Measurements from ENCODE around the gene SETD5.

Gene SETD5

DNA sequence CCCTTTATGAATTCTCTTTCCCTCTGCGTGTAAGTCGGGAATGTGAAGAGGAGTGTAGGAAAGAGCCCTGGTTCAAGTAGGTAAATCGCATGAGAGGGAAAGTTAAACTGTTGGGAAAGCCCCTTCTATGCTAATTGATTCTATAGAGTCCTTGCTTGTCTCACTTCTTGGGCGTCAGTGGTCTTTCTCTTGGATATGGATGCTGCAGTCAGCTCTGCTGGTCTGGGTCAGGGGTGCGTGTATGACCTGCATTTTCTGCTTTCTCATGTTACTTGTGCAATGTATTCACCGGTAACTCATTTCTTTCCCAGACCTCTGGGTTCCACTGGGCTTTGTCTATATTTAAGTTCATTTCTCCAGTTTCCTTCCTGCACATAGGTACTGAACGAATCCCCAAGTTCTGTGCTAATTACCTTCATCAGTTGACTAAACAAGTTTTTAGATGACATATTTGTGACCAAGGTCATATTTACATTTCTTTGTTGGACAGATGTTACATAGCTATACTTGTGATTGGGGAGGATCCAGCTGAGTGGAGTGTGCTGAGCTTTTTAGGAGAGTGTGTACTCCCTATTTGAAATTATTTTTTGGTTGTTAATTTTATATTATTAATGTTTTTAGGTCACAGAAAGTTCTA, 1.4 kb downstream of the SETD5 start:
- H3K9me3 ChIP-seq (ENCODE audit: control insufficient read depth, insufficient read depth, low read length), result no peaks in the 10 kb centered on the region
- peaks cover 36% of the 10 kb centered on the region for H3K4me1 ChIP-seq (ENCODE audit: insufficient read depth, low read length)
- H3K9ac ChIP-seq (ENCODE audit: low read depth, low read length), result peak overlapping the region; percentile 87
- peaks cover 11% of the 10 kb centered on the region; the same call in 1 of the 2 replicates for H3K36me3 ChIP-seq (ENCODE audit: insufficient read depth, low read length)

DNA sequence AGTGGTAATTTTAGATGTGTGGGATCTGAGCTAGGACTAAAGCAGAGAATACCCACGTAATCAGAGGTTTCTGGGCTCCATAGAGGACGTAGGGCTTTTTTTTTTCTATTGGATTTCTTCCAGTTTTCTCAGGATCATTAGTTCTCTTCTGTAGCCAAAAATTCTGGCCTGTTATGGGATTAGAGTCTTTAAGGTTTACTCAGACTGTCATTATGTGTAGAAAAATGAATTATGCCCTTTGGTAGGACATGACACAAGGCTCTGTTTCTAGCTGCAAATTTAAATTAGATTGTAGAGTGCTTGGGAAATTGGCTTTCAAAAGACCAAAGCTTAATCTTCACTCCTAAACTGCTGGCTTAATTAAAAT, 1.9 kb downstream of the SETD5 start:
- H3K36me3 ChIP-seq (ENCODE audit: insufficient read depth, low read length), result peaks cover 11% of the 10 kb centered on the region; the same call in 1 of the 2 replicates
- peaks cover 40% of the 10 kb centered on the region for H3K4me1 ChIP-seq (ENCODE audit: insufficient read depth, low read length)
- no peaks in the 10 kb centered on the region for H3K9me3 ChIP-seq (ENCODE audit: control insufficient read depth, insufficient read depth, low read length)
- H3K9ac ChIP-seq (ENCODE audit: low read depth, low read length), result peak overlapping the region; percentile 87

DNA sequence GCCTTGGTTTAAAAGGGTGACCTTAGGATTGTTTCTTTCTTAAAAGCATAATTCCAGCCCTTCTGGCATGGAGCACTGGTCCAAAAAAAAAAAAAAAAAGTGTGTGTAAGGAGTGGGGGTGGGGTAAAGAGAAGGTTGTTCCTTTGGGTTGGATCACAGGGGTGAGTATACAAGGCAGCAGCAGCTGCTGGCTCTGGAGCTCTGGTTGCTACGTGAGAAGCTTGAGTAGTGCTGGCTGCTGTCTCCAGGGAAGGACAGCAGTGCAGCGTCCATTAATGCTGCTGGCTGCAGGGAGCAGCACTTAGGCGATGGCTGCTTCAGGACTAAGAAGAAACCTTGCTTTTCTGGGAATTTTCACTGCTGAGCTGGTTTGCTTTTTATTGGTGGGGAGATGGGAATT, 2.3 kb downstream of the SETD5 start:
- Histone ChIP-seq H3K4me1 (ENCODE audit: insufficient read depth, low read length) (peaks cover 41% of the 10 kb centered on the region), H3K9ac (ENCODE audit: low read depth, low read length) (peak overlapping the region; percentile 87), H3K36me3 (ENCODE audit: insufficient read depth, low read length) (peaks cover 7% of the 10 kb centered on the region; the same call in 1 of the 2 replicates), H3K9me3 (ENCODE audit: control insufficient read depth, insufficient read depth, low read length) (no peaks in the 10 kb centered on the region)

DNA sequence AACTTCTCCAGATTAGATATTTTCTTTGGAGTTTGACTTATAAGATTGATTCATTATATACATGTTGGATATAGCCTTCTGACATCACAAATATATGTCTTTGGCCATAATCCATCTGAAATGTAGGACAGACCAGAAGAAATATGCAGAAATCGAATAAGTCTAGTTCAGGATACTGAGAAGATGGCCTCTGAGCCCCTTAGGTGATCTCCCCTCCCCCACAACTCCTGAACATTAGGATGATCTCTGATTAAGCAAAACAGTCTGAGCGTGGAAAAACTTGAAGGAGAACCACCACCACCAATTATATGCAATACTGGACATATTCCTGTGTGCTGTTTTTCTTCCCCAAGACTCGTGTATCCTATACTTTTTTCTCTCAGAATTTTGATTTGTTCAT, 3.2 kb downstream of the SETD5 start:
- H3K36me3 ChIP-seq (ENCODE audit: insufficient read depth, low read length), result no peaks in the 10 kb centered on the region
- H3K9me3 ChIP-seq (ENCODE audit: control insufficient read depth, insufficient read depth, low read length), result no peaks in the 10 kb centered on the region
- H3K4me1 ChIP-seq (ENCODE audit: insufficient read depth, low read length), result peaks cover 37% of the 10 kb centered on the region
- peak overlapping the region; percentile 16 for H3K9ac ChIP-seq (ENCODE audit: low read depth, low read length)

DNA sequence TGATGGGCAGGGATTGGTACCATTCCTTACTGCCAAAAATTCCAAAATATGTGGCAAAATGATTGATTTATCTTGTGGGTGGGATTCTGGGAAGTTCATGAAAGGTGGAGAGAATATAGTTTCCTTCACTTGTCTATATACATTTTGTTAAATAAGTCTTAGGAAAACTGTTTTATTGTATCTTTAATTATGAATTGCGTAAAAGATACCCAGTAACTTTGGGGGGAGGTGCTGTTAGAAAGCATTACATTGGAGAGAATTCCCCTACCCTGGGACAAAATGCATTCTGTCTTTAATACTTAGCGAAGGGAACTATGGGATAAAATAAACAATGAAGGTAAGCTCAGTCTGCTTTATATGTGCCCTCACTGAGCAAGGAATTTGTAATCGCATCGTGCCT, 4.6 kb downstream of the SETD5 start:
- peak overlapping the region; percentile 6 for H3K9ac ChIP-seq (ENCODE audit: low read depth, low read length)
- H3K9me3 ChIP-seq (ENCODE audit: control insufficient read depth, insufficient read depth, low read length), result no peaks in the 10 kb centered on the region
- H3K4me1 ChIP-seq (ENCODE audit: insufficient read depth, low read length), result peaks cover 37% of the 10 kb centered on the region
- no peaks in the 10 kb centered on the region for H3K36me3 ChIP-seq (ENCODE audit: insufficient read depth, low read length)

DNA sequence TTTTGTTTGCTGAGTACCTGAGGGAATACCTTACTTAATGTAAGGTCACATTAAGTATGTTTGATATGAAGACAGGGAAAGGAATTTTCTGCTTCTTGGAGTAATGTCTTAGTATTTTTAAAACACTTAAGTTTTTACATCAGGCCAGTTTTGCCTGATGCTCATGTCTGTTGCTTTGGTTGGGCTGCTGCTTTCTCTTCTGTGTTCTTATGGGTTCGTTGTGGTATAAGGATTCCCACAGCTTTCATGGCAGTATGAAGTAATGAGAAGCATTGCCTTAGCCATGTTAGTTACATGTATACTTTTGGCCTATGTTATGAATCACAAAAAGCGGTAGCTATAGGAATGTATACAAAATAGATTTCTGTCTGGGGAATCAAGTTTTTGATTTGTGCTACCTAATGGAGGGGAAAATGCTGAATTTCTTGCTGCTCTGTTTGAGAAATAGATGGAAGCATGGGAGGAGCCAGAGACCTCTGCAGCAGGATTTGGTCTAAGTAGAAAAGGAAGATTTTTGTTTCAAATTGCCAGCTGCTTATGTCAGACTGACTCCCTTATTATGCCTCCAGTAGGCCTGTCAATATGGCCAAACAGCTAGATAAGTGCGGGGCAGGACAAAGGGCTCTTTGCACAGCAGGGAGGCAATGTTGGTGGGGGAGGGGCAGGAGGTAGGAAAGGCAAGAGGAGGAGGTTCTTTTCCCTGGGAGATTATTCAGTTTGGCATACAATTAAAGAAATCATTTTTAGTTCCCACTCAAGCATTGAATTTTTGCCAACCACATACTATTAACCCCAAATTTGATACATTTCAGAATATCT, 5.2 kb downstream of the SETD5 start:
- no peaks in the 10 kb centered on the region for H3K9me3 ChIP-seq (ENCODE audit: control insufficient read depth, insufficient read depth, low read length)

DNA sequence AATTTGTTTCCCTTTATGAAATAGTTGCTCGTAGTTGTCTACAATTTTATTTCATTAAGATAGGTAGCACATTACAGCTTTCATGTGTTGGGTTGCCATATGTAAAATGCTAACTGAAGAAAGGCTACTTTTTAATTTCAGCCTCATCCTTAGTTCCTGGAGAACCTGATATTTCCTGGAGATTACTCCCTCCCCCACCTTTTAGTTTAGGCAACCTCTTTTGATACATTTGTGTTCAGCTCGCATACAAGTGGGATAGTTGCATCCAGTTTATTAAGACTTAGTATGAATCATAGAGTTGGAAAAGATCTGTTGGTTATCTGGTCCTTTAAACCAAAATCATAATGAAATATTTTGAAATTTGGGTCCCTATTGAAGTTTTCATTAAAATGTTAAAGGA, 6.0 kb downstream of the SETD5 start:
- H3K4me1 ChIP-seq (ENCODE audit: insufficient read depth, low read length), result peaks cover 37% of the 10 kb centered on the region
- H3K36me3 ChIP-seq (ENCODE audit: insufficient read depth, low read length), result no peaks in the 10 kb centered on the region
- H3K9ac ChIP-seq (ENCODE audit: low read depth, low read length), result peak overlapping the region; percentile 18; the same call in 1 of the 2 replicates
- no peaks in the 10 kb centered on the region for H3K9me3 ChIP-seq (ENCODE audit: control insufficient read depth, insufficient read depth, low read length)

More for the DNA sequence above, 5.2 kb downstream of the SETD5 start:
- Histone ChIP-seq H3K4me1 (ENCODE audit: insufficient read depth, low read length) (peaks cover 37% of the 10 kb centered on the region), H3K9ac (ENCODE audit: low read depth, low read length) (peak overlapping the region; percentile 18), H3K36me3 (ENCODE audit: insufficient read depth, low read length) (no peaks in the 10 kb centered on the region)

DNA sequence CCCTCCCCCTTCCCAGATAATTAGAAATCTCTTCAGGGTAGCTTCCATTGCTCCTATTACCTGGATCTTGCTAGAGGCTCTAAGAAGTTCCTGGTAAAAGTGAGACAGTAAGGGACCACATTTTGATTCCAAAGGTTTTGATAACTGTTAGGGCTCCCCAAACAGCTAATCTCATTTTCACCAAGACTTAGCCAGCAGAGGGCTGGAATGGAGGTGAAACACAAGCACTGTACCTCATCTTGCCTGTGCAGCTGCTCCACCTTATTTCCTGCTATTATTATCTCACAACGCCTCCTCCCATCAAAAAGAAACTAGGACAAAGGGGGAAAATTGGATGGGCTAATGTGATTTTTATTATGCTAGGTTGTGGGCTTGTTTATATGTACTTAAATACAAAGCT, 7.3 kb downstream of the SETD5 start:
- H3K4me1 ChIP-seq (ENCODE audit: insufficient read depth, low read length), result peaks cover 37% of the 10 kb centered on the region

DNA sequence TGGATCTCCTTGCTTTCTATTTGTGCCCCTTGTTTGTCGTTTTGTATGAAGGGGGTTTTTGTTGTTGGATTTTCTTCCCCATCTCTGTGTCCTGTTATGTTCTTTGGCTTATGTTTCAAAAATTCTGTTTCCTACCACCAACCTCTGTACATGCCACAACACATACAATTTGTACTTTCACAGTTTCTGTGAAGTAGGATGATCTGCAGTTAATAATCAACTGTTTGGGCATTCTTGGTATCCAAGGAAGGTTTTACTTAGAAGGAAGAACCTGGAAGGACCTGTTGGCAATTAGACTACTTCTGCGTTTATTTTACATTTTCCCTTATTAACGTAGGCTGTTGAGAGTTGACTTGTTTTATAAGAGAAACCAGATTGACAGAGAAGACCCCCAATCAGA, 8.3 kb downstream of the SETD5 start:
- Histone ChIP-seq H3K36me3 (ENCODE audit: insufficient read depth, low read length) (no peaks in the 10 kb centered on the region), H3K9ac (ENCODE audit: low read depth, low read length) (no peak overlapping the region), H3K9me3 (ENCODE audit: control insufficient read depth, insufficient read depth, low read length) (no peaks in the 10 kb centered on the region), H3K4me1 (ENCODE audit: insufficient read depth, low read length) (peaks cover 32% of the 10 kb centered on the region)

More for the DNA sequence above, 7.3 kb downstream of the SETD5 start:
- no peaks in the 10 kb centered on the region for H3K9me3 ChIP-seq (ENCODE audit: control insufficient read depth, insufficient read depth, low read length)
- no peaks in the 10 kb centered on the region for H3K36me3 ChIP-seq (ENCODE audit: insufficient read depth, low read length)
- no peak overlapping the region for H3K9ac ChIP-seq (ENCODE audit: low read depth, low read length)

DNA sequence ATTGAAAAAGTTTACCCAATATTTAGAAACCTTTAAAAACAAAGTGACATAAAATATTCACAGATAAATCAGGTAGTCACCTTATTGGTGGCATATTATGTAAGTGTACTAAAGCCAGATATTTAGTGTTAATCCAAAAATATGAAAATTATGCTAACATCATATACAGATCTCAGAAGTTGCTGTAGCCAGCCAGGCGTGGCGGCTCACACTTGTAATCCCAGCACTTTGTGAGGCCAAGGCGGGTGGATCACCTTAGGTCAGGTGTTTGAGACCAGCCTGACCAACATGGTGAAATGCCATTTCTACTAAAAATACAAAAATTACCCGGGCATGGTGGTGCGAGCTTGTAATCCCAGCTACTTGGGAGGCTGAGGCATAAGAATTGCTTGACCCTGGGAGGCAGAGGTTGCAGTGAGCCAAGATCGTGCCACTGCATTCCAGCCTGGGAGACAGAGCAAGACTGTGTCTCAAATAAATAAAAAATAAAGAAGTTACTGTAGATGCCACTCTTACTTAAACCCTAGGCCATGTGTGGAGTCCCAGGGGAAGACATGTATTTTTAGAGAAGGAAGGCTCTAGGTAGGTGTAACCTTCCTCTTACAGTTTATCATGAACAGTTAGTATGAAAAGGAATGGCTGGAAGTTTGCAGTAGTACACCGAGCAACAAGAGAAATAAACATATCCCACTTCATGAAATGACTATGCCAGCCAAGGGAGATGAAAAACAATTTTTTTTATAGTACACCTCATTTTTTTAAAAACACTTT, 9.6 kb downstream of the SETD5 start:
- H3K4me1 ChIP-seq (ENCODE audit: insufficient read depth, low read length), result peaks cover 22% of the 10 kb centered on the region
- H3K9ac ChIP-seq (ENCODE audit: low read depth, low read length), result no peak overlapping the region
- H3K36me3 ChIP-seq (ENCODE audit: insufficient read depth, low read length), result no peaks in the 10 kb centered on the region
- H3K9me3 ChIP-seq (ENCODE audit: control insufficient read depth, insufficient read depth, low read length), result no peaks in the 10 kb centered on the region

DNA sequence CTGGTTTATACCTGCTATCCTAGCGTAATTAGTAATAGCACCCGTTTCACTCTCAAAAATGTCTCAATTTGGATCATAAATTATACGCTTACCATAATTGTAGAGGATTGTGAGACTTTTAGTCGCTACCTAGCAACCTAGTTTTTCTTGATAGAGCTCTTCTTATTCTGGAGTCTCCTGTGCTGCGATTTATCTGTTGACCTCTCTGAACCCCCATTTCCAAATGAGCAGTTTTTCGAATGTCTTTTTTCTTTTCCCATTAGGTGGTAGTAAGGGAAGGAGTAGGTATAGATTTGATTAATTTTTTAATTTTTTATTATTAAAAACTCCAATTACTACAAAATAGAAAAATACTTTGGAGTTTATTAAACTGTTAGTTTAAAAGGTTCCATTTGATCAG, 10.6 kb downstream of the SETD5 start:
- Histone ChIP-seq H3K36me3 (ENCODE audit: insufficient read depth, low read length) (no peaks in the 10 kb centered on the region), H3K9ac (ENCODE audit: low read depth, low read length) (no peak overlapping the region), H3K4me1 (ENCODE audit: insufficient read depth, low read length) (peaks cover 16% of the 10 kb centered on the region), H3K9me3 (ENCODE audit: control insufficient read depth, insufficient read depth, low read length) (no peaks in the 10 kb centered on the region)

DNA sequence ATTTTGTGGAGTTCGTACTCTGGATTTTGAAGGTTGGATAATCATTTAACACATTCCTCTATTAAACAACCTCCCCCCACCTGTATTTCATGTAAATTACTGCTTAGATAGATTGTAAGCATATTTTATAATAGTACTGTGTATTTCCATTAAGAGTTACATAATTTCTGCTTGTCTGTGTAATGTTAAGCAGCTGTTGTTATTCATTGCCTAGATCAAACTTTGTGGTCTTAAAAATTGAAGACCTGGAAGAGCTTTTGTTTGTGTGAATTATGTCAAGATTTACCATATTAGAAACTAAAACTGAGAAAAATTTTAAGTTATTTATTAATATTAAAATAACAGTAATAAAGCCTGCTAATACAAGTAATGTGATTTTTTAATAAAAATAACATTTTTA, 11.1 kb downstream of the SETD5 start:
- Histone ChIP-seq H3K9me3 (ENCODE audit: control insufficient read depth, insufficient read depth, low read length) (no peaks in the 10 kb centered on the region), H3K9ac (ENCODE audit: low read depth, low read length) (no peak overlapping the region), H3K4me1 (ENCODE audit: insufficient read depth, low read length) (peaks cover 11% of the 10 kb centered on the region), H3K36me3 (ENCODE audit: insufficient read depth, low read length) (no peaks in the 10 kb centered on the region)

DNA sequence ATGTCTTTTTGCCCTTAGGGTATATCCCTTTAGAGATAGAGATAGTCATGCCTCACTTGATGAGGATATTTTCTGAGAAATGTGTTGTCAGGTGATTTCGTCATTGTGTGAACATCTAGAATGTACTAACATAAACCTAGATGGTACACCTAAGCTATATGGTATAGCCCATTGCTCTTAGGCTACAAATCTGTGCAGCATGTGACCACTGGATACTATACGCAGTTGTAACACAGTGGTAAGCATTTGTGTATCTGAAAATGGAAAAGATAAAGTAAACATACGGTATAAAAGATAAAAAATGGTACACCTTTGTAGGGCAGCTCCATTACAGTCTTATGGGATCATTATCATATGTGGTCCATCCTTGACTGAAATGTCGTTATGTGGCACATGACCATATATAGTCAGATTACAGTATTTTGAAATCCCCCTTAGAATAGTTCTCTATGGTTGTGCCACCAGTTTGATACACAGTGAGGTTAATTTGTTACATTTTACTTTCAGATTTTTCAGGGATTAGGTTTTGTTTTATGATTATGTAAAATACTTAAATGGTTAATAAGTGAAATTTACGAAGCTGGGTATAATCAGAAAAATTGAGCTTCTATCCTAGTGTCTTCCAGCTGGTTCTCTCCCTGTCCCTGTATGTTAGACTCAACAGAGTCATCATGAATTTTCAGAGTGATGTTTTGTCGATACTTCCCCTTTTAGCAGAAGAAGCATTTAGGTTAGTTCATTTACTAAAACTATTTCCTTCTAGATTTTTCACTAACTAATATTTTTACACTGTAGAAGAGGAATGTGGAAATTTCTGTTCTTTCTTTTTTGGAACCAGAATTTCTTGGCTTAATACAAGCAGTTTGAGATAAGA, 12.8 kb downstream of the SETD5 start:
- H3K36me3 ChIP-seq (ENCODE audit: insufficient read depth, low read length), result peaks cover 4% of the 10 kb centered on the region; the same call in 1 of the 2 replicates
- no peaks in the 10 kb centered on the region; the same call in none of the 2 replicates for H3K4me1 ChIP-seq (ENCODE audit: insufficient read depth, low read length)
- H3K9me3 ChIP-seq (ENCODE audit: control insufficient read depth, insufficient read depth, low read length), result no peaks in the 10 kb centered on the region
- H3K9ac ChIP-seq (ENCODE audit: low read depth, low read length), result no peak overlapping the region

DNA sequence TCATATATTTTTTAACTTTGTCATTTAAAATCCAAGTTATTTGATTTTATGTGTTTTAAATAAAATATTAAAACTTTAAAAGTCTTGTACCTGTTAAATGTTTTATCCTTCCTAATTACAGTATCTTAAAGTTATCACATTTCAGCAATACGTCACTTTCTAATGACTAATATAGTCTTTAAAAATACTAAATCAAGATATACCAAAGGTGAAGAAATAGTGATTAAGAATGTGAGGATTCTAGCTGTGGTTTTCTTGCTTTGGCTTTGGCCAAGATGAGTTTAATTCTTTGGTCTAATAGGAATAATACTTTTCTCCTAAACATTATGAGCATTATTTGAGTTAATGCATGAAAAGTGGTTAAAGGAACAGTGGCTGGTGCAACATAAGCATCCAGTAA, 13.9 kb downstream of the SETD5 start:
- peaks cover 4% of the 10 kb centered on the region; the same call in 1 of the 2 replicates for H3K36me3 ChIP-seq (ENCODE audit: insufficient read depth, low read length)
- no peaks in the 10 kb centered on the region for H3K9me3 ChIP-seq (ENCODE audit: control insufficient read depth, insufficient read depth, low read length)
- no peak overlapping the region for H3K9ac ChIP-seq (ENCODE audit: low read depth, low read length)
- H3K4me1 ChIP-seq (ENCODE audit: insufficient read depth, low read length), result no peaks in the 10 kb centered on the region; the same call in 1 of the 2 replicates

Measured in ES-I3 (cell line).